Activated gamma-delta T cell (primary cell): ENCODE results near the gene OR5A2.
"Not testable (repeated sequence)": the region's sequence is repeated elsewhere in the genome, so short reads cannot be mapped to it uniquely, and the experiment has no call there.

Source experiments
- DNase-seq: peaks from one replicate; lab custom pipeline; 2025; lab: John Stamatoyannopoulos, UW

OR5A2 gene

DNA sequence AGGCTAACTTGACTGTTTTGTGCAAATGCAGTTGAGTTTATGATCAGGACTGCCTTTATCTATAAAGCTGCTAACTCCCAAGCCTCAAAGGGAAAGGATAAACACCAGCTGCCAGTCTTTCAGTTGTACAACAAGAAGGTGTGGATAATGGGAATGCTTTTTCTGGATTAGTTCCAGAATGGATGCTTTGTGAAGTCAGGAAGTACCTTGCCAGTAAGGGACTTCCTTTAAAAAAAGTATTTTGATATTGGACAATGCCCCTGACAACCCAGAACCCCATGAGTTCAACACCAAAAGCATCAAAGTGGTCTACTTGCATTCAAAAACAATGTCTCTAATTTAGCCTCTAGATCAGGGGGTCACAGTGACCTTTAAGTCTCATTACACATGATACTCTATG, 32.0 kb downstream of the OR5A2 start:
- DNase-seq, result no peak

DNA sequence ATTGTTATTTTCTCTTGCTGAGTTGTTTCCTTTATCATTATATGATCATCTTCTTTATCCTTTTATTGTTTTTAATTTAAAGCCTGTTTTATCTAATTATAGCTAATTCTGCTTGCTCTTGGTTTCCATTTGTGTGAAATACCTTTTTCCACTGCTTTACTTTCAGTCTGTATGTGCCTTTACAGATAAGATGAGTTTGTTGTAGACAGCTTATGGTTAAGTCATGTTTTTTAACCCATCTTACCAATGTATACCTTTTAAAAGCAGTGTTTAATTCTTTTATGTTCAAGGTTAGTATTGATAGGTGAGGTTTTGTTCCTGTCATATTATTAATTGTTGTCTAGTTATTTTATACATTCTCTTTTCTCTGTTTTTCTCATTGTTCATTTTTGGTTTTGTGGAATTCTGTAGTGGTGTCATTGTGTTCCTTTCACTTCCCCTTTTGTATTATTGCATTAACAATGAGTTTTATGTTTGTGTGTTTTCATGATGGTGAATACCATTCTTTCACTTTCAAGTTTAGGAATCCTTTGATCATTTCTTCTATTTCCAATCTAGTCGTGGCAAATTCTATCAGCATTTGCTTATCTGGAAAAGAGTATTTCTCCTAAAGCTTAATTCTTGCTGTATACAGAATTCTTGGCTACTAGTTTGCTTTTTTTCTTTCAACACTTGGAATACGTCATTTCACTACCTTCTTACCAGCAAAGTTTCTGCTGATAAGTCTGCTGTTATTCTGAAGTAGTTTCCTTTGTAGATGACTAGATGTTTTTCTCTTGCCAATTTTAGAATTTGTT, 45.8 kb downstream of the OR5A2 start:
- DNase-seq, result no peak

DNA sequence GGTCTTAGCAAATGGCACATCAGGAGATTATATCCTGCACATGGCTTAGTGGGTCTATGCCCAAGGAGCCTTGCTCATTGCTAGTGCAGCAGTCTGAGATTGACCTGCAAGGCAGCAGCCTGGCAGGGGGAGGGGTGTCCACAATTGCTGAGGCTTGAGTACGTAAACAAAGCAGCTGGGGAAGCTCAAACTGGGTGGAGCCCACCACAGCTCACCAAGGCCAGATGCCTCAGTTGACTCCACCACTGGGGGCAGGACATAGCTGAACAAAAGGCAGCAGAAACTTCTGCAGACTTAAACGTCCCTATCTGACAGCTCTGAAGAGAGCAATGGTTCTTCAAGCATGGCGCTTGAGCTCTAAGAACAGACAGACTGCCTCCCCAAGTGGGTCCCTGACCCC, 53.9 kb downstream of the OR5A2 start:
- not testable (repeated sequence) for DNase-seq

DNA sequence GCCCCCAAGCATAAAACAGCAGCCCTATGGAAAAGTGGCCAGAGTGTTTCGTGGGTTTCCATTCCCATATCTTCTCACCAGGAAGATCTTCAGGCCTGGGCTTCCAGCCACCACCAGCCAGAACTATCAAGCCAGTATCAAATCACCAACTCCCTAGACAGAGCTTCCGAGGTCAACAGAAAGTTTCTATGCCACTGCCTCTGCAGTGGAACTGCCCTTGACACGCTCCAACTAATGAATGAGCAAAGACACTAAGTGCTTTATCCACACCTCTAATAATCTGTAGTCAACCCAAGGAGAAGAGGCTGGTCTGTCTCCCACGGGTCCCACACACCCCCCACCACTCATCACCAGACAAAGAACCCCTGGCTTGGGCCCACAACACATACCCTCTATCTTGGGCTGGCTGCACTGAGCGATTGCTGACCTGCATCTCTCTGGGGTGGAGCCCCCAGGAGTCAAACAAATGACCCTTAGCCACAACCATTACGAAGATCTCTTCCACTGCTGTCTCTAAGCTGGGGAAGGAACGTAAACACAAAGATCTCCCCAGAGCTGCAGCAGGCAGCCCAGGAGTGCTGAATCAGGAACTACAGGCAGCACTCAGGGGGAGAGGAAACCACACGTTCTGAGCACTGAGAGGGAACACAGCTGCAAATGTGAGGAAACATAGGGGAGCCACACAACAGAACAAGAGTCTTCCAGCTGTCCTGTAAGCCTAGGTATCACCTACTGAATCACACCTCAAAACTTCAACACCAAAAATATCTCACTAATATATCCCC, 57.8 kb downstream of the OR5A2 start:
- no peak for DNase-seq
